Ovary (tissue), 3 donors: Measurements from ENCODE around the gene ADD2.

Experiments
- CTCF ChIP-seq, 3 donors: fragments of 450-650 bp in 2 of 3; fragments of 200-600 bp in 1 of 3; IDR thresholded peaks; one replicate each; pipeline versions ENCODE4 v1.5.1 to v1.8.0; 2016 to 2022; ENCODE audit warnings: antibody characterized with exemption in 3 of 3, mild to moderate bottlenecking in 1 of 3
- POLR2A ChIP-seq: fragments of 450-650 bp; IDR thresholded peaks from one replicate; pipeline ENCODE4 v1.6.1; 2017; ENCODE audit warnings: antibody characterized with exemption, mild to moderate bottlenecking, moderate library complexity
- donor health status: DM: no; HTN: no; CAD: no.

GRCh38 chr2:70767079-70767698 is 811 bp downstream of the ADD2 start:
- TF ChIP-seq CTCF (IDR thresholded peaks at IDR 0.05) (no peak), POLR2A (no peak)
